ENCODE measurements around the gene LAPTM4A.

LAPTM4A gene

GRCh38 chr2:20076757-20077156 lies 25.3 kb upstream of the LAPTM4A start:
- TF ChIP-seq TAF1 (IDR thresholded peaks at IDR 0.05; ENCODE audit: borderline replicate concordance, insufficient read depth, low read length) (no peak), SIN3A (IDR thresholded peaks at IDR 0.05; ENCODE audit: borderline replicate concordance, insufficient read depth, low read length) (no peak), POLR2AphosphoS5 (IDR thresholded peaks at IDR 0.05; ENCODE audit: low read depth, low read length) (no peak), FOXP2 (optimal IDR thresholded peaks at IDR 0.05; ENCODE audit: borderline replicate concordance, extremely low read depth, extremely low read length, insufficient read depth) (no peak)
- TF ChIP-seq, protein P1, sequence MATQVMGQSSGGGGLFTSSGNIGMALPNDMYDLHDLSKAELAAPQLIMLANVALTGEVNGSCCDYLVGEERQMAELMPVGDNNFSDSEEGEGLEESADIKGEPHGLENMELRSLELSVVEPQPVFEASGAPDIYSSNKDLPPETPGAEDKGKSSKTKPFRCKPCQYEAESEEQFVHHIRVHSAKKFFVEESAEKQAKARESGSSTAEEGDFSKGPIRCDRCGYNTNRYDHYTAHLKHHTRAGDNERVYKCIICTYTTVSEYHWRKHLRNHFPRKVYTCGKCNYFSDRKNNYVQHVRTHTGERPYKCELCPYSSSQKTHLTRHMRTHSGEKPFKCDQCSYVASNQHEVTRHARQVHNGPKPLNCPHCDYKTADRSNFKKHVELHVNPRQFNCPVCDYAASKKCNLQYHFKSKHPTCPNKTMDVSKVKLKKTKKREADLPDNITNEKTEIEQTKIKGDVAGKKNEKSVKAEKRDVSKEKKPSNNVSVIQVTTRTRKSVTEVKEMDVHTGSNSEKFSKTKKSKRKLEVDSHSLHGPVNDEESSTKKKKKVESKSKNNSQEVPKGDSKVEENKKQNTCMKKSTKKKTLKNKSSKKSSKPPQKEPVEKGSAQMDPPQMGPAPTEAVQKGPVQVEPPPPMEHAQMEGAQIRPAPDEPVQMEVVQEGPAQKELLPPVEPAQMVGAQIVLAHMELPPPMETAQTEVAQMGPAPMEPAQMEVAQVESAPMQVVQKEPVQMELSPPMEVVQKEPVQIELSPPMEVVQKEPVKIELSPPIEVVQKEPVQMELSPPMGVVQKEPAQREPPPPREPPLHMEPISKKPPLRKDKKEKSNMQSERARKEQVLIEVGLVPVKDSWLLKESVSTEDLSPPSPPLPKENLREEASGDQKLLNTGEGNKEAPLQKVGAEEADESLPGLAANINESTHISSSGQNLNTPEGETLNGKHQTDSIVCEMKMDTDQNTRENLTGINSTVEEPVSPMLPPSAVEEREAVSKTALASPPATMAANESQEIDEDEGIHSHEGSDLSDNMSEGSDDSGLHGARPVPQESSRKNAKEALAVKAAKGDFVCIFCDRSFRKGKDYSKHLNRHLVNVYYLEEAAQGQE (IDR thresholded peaks at IDR 0.05; ENCODE audit: insufficient read depth in 1 of 2, low read depth in 2 of 2, low read length in 2 of 2) = no peak

DNA sequence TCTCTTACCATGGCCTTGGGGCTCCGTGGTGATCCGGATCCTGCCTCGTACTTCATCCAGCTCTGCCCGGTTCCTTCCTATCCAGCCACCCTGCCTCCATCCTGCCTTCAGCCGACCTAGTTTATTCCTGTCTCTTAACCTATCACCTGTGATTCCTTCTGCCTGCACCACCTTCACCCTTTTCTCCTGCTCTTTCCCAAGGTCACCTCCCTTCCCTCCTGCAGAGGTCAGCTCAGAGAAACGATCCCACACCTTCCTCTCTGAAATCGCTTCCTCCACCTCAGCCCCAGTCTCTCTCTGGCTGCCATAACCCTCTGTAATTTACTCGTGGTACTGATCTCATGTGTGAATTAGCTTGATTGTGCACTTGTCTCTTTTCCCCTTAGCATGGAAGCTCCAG lies 23.5 kb upstream of the LAPTM4A start:
- TF ChIP-seq TAF1 (IDR thresholded peaks at IDR 0.05; ENCODE audit: borderline replicate concordance, insufficient read depth, low read length) = no peak

DNA sequence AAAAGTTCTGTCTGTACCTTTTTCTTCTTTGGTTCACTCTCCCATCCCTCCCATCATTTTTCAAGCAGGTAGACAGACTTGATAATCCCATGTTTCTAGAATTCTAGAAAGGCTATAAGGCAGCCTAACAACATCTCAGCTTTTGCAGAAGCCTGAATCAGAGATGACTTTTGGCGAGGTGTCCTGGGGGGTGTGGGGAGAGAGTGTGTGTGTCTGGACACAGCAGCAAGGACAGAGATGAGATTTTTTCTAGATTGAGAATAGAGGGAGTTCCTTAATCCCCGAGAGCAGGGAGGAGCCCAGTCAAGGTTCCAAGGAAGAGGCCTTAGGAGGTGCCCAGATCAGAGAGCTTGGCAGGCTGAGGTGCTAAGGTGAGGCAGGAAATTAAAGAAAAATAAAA lies 22.0 kb upstream of the LAPTM4A start:
- TF ChIP-seq POLR2AphosphoS5 (IDR thresholded peaks at IDR 0.05; ENCODE audit: low read depth, low read length) = no peak
- TF ChIP-seq SIN3A (IDR thresholded peaks at IDR 0.05; ENCODE audit: borderline replicate concordance, insufficient read depth, low read length) = no peak
- no peak for TF ChIP-seq FOXP2 (optimal IDR thresholded peaks at IDR 0.05; ENCODE audit: borderline replicate concordance, extremely low read depth, extremely low read length, insufficient read depth)
- TF ChIP-seq, protein P1 (IDR thresholded peaks at IDR 0.05; ENCODE audit: insufficient read depth in 1 of 2, low read depth in 2 of 2, low read length in 2 of 2) = no peak
- TF ChIP-seq TAF1 (IDR thresholded peaks at IDR 0.05; ENCODE audit: borderline replicate concordance, insufficient read depth, low read length) = no peak

DNA sequence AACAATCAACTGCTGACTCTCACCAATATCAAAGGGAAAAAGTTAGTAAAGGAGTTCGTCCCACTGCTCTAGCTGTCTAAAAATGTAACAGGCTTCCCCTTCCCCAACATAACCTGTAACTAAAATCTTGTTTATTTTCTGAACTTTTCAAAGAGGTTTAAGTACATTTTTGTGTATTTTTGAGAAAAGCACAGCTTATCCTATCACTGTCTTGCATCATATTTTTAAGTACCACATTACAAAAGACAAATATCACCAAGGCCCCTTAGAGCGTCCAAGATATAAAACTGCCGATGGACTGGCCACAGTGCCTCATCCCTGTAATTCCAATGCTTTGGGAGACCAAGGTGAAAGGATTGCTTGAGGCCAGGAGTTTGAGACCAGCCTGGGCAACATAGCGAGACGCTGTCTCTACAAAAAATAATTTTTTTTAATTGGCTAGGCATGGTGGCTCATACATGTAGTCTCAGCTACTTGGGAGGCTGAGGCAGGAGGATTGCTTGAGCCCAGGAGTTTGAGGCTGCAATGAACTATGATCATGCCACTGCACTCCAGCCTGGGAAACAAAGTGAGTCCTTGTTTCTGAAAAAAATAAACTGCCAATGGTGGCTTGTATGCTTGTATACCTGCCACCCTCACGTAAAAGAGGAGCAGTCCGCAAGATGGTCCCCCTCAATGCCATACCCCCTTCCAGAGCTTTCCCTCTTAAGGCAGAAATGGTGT lies 21.2 kb upstream of the LAPTM4A start:
- TF ChIP-seq FOXP2 (optimal IDR thresholded peaks at IDR 0.05; ENCODE audit: borderline replicate concordance, extremely low read depth, extremely low read length, insufficient read depth) = no peak
- TF ChIP-seq, protein P1 (IDR thresholded peaks at IDR 0.05; ENCODE audit: insufficient read depth in 1 of 2, low read depth in 2 of 2, low read length in 2 of 2) = no peak
- TF ChIP-seq POLR2AphosphoS5 (IDR thresholded peaks at IDR 0.05; ENCODE audit: low read depth, low read length) = no peak
- no peak for TF ChIP-seq SIN3A (IDR thresholded peaks at IDR 0.05; ENCODE audit: borderline replicate concordance, insufficient read depth, low read length)
- no peak for TF ChIP-seq TAF1 (IDR thresholded peaks at IDR 0.05; ENCODE audit: borderline replicate concordance, insufficient read depth, low read length)

DNA sequence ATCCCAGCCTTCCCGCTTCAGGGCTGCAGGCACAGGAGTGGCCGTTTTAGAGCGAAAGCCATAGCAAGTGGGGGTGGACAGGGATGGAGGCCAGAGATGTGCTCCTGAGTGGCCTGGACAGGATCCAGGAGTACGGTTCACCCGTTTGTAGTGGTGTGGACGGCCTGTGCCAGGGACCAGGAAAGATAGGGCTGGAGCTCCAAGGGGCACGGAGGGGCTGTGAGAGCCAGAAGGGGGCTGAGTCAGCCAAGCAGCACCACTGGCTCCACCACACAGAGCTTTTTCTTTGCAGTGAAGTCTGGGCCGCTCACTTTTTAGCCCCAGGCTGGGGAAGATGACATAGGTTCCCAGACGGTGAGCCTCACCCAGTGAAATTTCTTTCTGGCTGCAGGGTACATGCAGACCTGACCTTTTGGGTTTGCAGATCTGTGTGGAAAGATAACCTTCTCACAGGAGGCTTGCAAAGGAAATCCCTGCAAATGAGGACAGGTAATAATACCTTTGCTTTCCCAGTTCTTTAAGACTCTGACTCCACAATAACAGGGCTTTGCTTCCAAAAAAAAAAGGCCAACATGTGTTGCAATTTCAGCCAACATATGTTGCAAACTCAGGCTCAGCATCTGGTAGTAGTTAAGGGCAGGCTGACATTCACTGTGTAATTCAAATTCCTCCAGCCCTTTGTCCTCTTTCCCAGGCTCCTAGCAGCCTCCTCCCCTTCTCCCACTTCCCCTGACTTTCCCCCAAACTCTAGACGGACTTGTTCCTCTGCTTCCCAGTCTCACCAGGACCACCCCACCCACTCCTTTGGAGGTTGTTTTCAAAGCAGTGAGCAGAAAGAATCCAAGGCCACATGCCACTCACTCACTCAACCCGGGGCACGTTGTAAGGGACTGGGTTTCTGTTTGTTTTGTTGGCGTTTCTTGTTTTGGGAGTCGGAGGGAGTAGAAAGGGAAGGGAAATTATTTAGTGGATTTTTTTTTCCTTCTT lies 20.3 kb upstream of the LAPTM4A start:
- TF ChIP-seq SIN3A (IDR thresholded peaks at IDR 0.05; ENCODE audit: borderline replicate concordance, insufficient read depth, low read length) = peak; percentile 53; the same call in 1 of the 2 replicates
- peak; percentile 63 for TF ChIP-seq POLR2AphosphoS5 (IDR thresholded peaks at IDR 0.05; ENCODE audit: low read depth, low read length)
- no peak for TF ChIP-seq TAF1 (IDR thresholded peaks at IDR 0.05; ENCODE audit: borderline replicate concordance, insufficient read depth, low read length)
- TF ChIP-seq, protein P1 (IDR thresholded peaks at IDR 0.05; ENCODE audit: insufficient read depth in 1 of 2, low read depth in 2 of 2, low read length in 2 of 2) = peak in 1 of 2 experiments; percentile 42; a peak in 1 of 4 replicates
